ENCODE results near the gene VILL. TPM values are rescaled to one million over a fixed set of nuclear protein-coding genes. Genes with fewer than 3 reads are reported as not detected.

VILL gene
- total RNA-seq, 1 experiment from 2014 or later = 52.6 TPM

GRCh38 chr3:37953707-37954394 lies 36.7 kb upstream of the VILL start:
- no TSS peak for BruUV-seq (replicated peaks)
- H3K36me3 Mint-ChIP-seq (ENCODE audit: insufficient read depth, unreplicated experiment) = peaks cover 6% of the 10 kb centered on the region
- no peak for TF ChIP-seq CTCF (IDR thresholded peaks at IDR 0.05; ENCODE audit: unreplicated experiment)
- no peak overlapping the region for H3K4me3 Mint-ChIP-seq (ENCODE audit: low read depth, unreplicated experiment)
- intact Hi-C loops (cut with micrococcal nuclease; ENCODE audit: unreplicated experiment) = no loop called here
- DNase-seq = no peak
- H3K27me3 Mint-ChIP-seq (ENCODE audit: unreplicated experiment) = no peaks in the 10 kb centered on the region
- H3K4me1 Mint-ChIP-seq (ENCODE audit: low read depth, unreplicated experiment) = peaks cover 7% of the 10 kb centered on the region
- no peak overlapping the region for H3K27ac Mint-ChIP-seq (ENCODE audit: unreplicated experiment)
- H3K9me3 Mint-ChIP-seq (ENCODE audit: low read depth, unreplicated experiment) = peaks cover 2% of the 10 kb centered on the region
- CTCF ChIA-PET = no interaction called here

GRCh38 chr3:37954881-37955280 lies 35.7 kb upstream of the VILL start:
- no TSS peak for BruUV-seq (replicated peaks)
- H3K4me1 Mint-ChIP-seq (ENCODE audit: low read depth, unreplicated experiment) = peaks cover 7% of the 10 kb centered on the region
- no peak overlapping the region for H3K27ac Mint-ChIP-seq (ENCODE audit: unreplicated experiment)
- no peaks in the 10 kb centered on the region for H3K27me3 Mint-ChIP-seq (ENCODE audit: unreplicated experiment)
- peaks cover 2% of the 10 kb centered on the region for H3K9me3 Mint-ChIP-seq (ENCODE audit: low read depth, unreplicated experiment)
- CTCF ChIA-PET = no interaction called here
- H3K4me3 Mint-ChIP-seq (ENCODE audit: low read depth, unreplicated experiment) = no peak overlapping the region
- TF ChIP-seq CTCF (IDR thresholded peaks at IDR 0.05; ENCODE audit: unreplicated experiment) = no peak
- H3K36me3 Mint-ChIP-seq (ENCODE audit: insufficient read depth, unreplicated experiment) = peaks cover 6% of the 10 kb centered on the region
- DNase-seq = no peak
- intact Hi-C loops (cut with micrococcal nuclease; ENCODE audit: unreplicated experiment) = no loop called here

- Mint-ChIP-seq H3K36me3 (ENCODE audit: insufficient read depth, unreplicated experiment) (peaks cover 6% of the 10 kb centered on the region), H3K4me1 (ENCODE audit: low read depth, unreplicated experiment) (peaks cover 12% of the 10 kb centered on the region), H3K9me3 (ENCODE audit: low read depth, unreplicated experiment) (peaks cover 2% of the 10 kb centered on the region), H3K4me3 (ENCODE audit: low read depth, unreplicated experiment) (no peak overlapping the region), H3K27ac (ENCODE audit: unreplicated experiment) (no peak overlapping the region), H3K27me3 (ENCODE audit: unreplicated experiment) (no peaks in the 10 kb centered on the region)
- BruUV-seq (replicated peaks) = no TSS peak
- DNase-seq = no peak
- TF ChIP-seq CTCF (IDR thresholded peaks at IDR 0.05; ENCODE audit: unreplicated experiment) = no peak
- CTCF ChIA-PET = interaction anchor here (1.5 kb wide), 1 partner anchor 10 kb away, joined by 4 read pairs; no protein-coding TSS in a partner anchor
- intact Hi-C loops (cut with micrococcal nuclease; ENCODE audit: unreplicated experiment) = no loop called here
Measured at GRCh38 chr3:37955918-37956707, 34.5 kb upstream of the VILL start.

GRCh38 chr3:37956723-37957538 lies 33.7 kb upstream of the VILL start:
- Mint-ChIP-seq H3K9me3 (ENCODE audit: low read depth, unreplicated experiment) (peaks cover under 1% of the 10 kb centered on the region), H3K27me3 (ENCODE audit: unreplicated experiment) (no peaks in the 10 kb centered on the region), H3K36me3 (ENCODE audit: insufficient read depth, unreplicated experiment) (peaks cover 6% of the 10 kb centered on the region), H3K4me3 (ENCODE audit: low read depth, unreplicated experiment) (no peak overlapping the region), H3K4me1 (ENCODE audit: low read depth, unreplicated experiment) (peaks cover 16% of the 10 kb centered on the region), H3K27ac (ENCODE audit: unreplicated experiment) (no peak overlapping the region)
- no peak for TF ChIP-seq CTCF (IDR thresholded peaks at IDR 0.05; ENCODE audit: unreplicated experiment)
- DNase-seq = no peak
- intact Hi-C loops (cut with micrococcal nuclease; ENCODE audit: unreplicated experiment) = no loop called here
- BruUV-seq (replicated peaks) = no TSS peak
- CTCF ChIA-PET = interaction anchor here (0.5 to 1.5 kb wide), 2 partner anchors 11 to 79 kb away, joined by 4 to 6 read pairs; no protein-coding TSS in a partner anchor
